ENCODE measurements around the gene NPHP1.
"Not testable (repeated sequence)": the region's sequence is repeated elsewhere in the genome, so short reads cannot be mapped to it uniquely, and the experiment has no call there.

NPHP1 gene

DNA sequence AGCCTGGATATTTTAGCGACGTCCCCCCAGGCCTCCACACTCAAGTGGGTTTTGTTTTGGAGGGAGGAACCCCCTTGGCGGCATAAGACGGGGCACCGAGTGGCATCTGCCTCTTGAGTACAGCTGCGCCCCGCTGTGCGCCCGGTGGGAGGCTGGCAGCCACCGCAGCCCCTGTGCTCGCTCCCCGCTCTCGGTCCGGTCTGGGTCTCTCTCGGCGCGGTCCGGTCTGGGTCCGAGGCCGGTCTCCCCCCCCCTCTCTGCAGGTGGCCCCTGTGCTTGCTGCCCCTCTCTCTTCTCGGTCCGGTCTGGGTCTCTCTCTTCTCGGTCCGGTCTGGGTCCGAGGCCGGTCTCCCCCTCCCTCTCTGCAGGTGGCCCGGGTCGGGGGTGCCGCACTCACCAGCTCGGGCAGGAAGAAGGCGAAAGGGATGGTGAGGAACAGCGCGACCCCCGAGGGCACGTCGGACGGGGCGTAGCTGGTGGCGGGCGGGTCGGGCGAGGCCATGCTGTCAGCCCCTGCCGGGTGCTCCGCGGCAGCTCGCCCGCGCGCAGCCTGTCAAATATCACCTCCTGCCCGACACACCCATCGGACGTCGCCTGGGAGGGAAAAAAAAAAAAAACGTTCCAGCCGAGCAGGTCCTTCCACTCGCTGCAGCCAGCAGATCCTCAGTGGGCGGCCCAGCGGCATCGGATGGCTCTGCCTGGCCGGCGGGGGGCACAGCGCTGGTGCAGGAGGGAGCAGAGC, 89.4 kb downstream of the NPHP1 start, which contains the start of gene MALL:
Gene MALL, minus strand, starts transcription at position 532 of the 742 bp plus-strand sequence. Its CDS starts 30 bp downstream, at position 502.
- H4K20me1 ChIP-seq (ENCODE audit: low read depth, low read length): no peaks in the 10 kb centered on the region
- no peak within 1 kb of the TSS for H3K4me2 ChIP-seq (ENCODE audit: low read depth, low read length, poor library complexity, severe bottlenecking)
- no peaks in the 10 kb centered on the region for H3K79me2 ChIP-seq (ENCODE audit: insufficient read depth, low read length)
- no peak within 1 kb of the TSS for H3K27ac ChIP-seq (ENCODE audit: low read depth, low read length)
- no peaks in the 10 kb centered on the region for H3F3A ChIP-seq (ENCODE audit: insufficient read depth)
- H3K9ac ChIP-seq (ENCODE audit: low read length): no peak within 1 kb of the TSS
- TF ChIP-seq, protein P1, sequence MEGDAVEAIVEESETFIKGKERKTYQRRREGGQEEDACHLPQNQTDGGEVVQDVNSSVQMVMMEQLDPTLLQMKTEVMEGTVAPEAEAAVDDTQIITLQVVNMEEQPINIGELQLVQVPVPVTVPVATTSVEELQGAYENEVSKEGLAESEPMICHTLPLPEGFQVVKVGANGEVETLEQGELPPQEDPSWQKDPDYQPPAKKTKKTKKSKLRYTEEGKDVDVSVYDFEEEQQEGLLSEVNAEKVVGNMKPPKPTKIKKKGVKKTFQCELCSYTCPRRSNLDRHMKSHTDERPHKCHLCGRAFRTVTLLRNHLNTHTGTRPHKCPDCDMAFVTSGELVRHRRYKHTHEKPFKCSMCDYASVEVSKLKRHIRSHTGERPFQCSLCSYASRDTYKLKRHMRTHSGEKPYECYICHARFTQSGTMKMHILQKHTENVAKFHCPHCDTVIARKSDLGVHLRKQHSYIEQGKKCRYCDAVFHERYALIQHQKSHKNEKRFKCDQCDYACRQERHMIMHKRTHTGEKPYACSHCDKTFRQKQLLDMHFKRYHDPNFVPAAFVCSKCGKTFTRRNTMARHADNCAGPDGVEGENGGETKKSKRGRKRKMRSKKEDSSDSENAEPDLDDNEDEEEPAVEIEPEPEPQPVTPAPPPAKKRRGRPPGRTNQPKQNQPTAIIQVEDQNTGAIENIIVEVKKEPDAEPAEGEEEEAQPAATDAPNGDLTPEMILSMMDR (IDR thresholded peaks at IDR 0.05; ENCODE audit: insufficient read depth, low read length, poor library complexity, severe bottlenecking): no peak
- no peak for TF ChIP-seq EZH2phosphoT487 (conservative IDR thresholded peaks at IDR 0.05; ENCODE audit: low read length)
- H3K4me3 ChIP-seq (ENCODE audit: insufficient read depth, low read length, poor library complexity, severe bottlenecking): no peak within 1 kb of the TSS
- no peaks in the 10 kb centered on the region for H3K9me2 ChIP-seq (replicated peaks; ENCODE audit: insufficient read depth, low read length)
- H3K27me3 ChIP-seq (ENCODE audit: low read length): no peaks in the 10 kb centered on the region
- H3K36me3 ChIP-seq (ENCODE audit: low read length): no peaks in the 10 kb centered on the region
- no peaks in the 10 kb centered on the region for H3K9me3 ChIP-seq (ENCODE audit: insufficient read depth, low read length)
- no peak within 1 kb of the TSS for H2AFZ ChIP-seq (ENCODE audit: low read depth, low read length, severe bottlenecking)

DNA sequence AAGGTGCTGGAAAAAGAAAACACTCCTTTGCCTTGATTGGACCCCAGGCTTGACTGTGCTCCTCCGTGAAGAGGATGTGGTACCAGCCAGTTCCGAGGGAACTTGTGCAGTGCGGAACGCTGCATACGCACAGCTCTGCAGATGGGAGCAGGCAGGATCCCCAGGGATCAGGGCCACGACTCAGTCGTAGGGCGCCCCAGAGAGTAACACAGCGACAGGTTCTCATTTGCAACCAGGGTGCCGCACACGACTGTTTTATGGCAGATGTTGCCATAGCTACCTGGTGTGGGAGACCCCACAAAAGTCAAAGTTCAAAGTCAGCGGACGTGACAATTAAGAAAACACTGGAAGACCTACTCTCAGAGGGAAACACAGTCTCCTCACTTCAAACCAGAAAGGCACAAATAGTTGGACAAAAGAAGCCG, 90.0 kb downstream of the NPHP1 start:
- H3K9me2 ChIP-seq (replicated peaks; ENCODE audit: insufficient read depth, low read length): no peaks in the 10 kb centered on the region
- no peaks in the 10 kb centered on the region for H3K36me3 ChIP-seq (ENCODE audit: low read length)
- no peak overlapping the region for H3K9ac ChIP-seq (ENCODE audit: low read length)
- no peak overlapping the region for H2AFZ ChIP-seq (ENCODE audit: low read depth, low read length, severe bottlenecking)
- no peak overlapping the region for H3K4me3 ChIP-seq (ENCODE audit: insufficient read depth, low read length, poor library complexity, severe bottlenecking)
- H3F3A ChIP-seq (ENCODE audit: insufficient read depth): no peaks in the 10 kb centered on the region
- no peaks in the 10 kb centered on the region for H3K9me3 ChIP-seq (ENCODE audit: insufficient read depth, low read length)
- H3K4me2 ChIP-seq (ENCODE audit: low read depth, low read length, poor library complexity, severe bottlenecking): no peak overlapping the region
- TF ChIP-seq EZH2phosphoT487 (conservative IDR thresholded peaks at IDR 0.05; ENCODE audit: low read length): no peak
- TF ChIP-seq, protein P1 (IDR thresholded peaks at IDR 0.05; ENCODE audit: insufficient read depth, low read length, poor library complexity, severe bottlenecking): no peak
- H3K79me2 ChIP-seq (ENCODE audit: insufficient read depth, low read length): no peaks in the 10 kb centered on the region
- H4K20me1 ChIP-seq (ENCODE audit: low read depth, low read length): no peaks in the 10 kb centered on the region
- H3K27ac ChIP-seq (ENCODE audit: low read depth, low read length): no peak overlapping the region
- H3K27me3 ChIP-seq (ENCODE audit: low read length): no peaks in the 10 kb centered on the region

DNA sequence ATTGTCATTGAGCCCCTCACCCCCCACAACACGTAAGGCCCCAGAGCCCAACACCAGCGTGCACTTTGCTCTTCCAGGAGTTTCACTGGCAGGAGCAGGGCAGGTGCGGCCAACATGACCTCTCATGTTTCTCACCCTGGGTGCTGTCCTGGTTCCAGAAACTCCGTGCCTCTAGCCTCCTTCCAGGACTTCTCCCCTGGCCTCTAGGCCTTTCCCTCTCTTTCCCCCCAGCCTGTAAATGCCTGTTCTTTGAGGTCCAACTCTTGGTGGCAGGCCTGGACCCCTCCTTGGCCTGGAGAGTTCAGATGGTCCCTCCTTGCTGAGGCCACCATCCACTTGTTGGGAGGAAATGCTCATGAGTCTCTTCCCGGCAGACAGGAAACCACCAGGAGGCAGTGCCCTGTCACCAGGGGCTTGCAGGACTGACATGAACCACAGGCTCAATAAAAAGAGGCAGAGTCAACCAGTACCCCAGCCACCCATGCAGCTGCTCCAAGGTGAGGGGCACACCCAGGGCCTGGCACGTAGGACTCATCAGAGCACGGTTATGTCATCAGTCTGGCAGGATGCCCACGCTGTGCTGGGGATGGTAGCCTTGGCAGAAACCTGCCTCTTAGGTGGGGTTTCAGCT, 90.7 kb downstream of the NPHP1 start:
- no peak for TF ChIP-seq EZH2phosphoT487 (conservative IDR thresholded peaks at IDR 0.05; ENCODE audit: low read length)
- TF ChIP-seq, protein P1 (IDR thresholded peaks at IDR 0.05; ENCODE audit: insufficient read depth, low read length, poor library complexity, severe bottlenecking): no peak
- H3K9me3 ChIP-seq (ENCODE audit: insufficient read depth, low read length): no peaks in the 10 kb centered on the region
- H3K4me3 ChIP-seq (ENCODE audit: insufficient read depth, low read length, poor library complexity, severe bottlenecking): no peak overlapping the region
- no peaks in the 10 kb centered on the region for H3K9me2 ChIP-seq (replicated peaks; ENCODE audit: insufficient read depth, low read length)
- no peaks in the 10 kb centered on the region for H3F3A ChIP-seq (ENCODE audit: insufficient read depth)
- H3K27ac ChIP-seq (ENCODE audit: low read depth, low read length): no peak overlapping the region
- no peaks in the 10 kb centered on the region for H4K20me1 ChIP-seq (ENCODE audit: low read depth, low read length)
- H3K79me2 ChIP-seq (ENCODE audit: insufficient read depth, low read length): no peaks in the 10 kb centered on the region
- H3K36me3 ChIP-seq (ENCODE audit: low read length): no peaks in the 10 kb centered on the region
- no peak overlapping the region for H2AFZ ChIP-seq (ENCODE audit: low read depth, low read length, severe bottlenecking)
- no peak overlapping the region for H3K4me2 ChIP-seq (ENCODE audit: low read depth, low read length, poor library complexity, severe bottlenecking)
- no peak overlapping the region for H3K9ac ChIP-seq (ENCODE audit: low read length)
- no peaks in the 10 kb centered on the region for H3K27me3 ChIP-seq (ENCODE audit: low read length)

- not testable (repeated sequence) for H3K4me2 ChIP-seq (ENCODE audit: low read depth, low read length, poor library complexity, severe bottlenecking)
Measured at GRCh38 chr2:110108291-110108690, 96.5 kb downstream of the NPHP1 start.

More at GRCh38 chr2:110108291-110108690, 96.5 kb downstream of the NPHP1 start:
- H3K4me3 ChIP-seq (ENCODE audit: insufficient read depth, low read length, poor library complexity, severe bottlenecking); H4K20me1 ChIP-seq (ENCODE audit: low read depth, low read length); H3K36me3 ChIP-seq (ENCODE audit: low read length); H3K9ac ChIP-seq (ENCODE audit: low read length); H3K9me3 ChIP-seq (ENCODE audit: insufficient read depth, low read length); H3K9me2 ChIP-seq (replicated peaks; ENCODE audit: insufficient read depth, low read length); H3K27me3 ChIP-seq (ENCODE audit: low read length); H2AFZ ChIP-seq (ENCODE audit: low read depth, low read length, severe bottlenecking); H3K79me2 ChIP-seq (ENCODE audit: insufficient read depth, low read length); H3K27ac ChIP-seq (ENCODE audit: low read depth, low read length); H3F3A ChIP-seq (ENCODE audit: insufficient read depth): not testable (repeated sequence)
